Skeletal muscle tissue (tissue), 4 donors: ENCODE data around the gene RAC3. TPM values are rescaled to one million over a fixed set of nuclear protein-coding genes. Genes with fewer than 3 reads are reported as not detected.

Experiments used
- H3K27ac ChIP-seq: one replicate; pipeline ENCODE4 v1.7.0; 2013; ENCODE audit warnings: mild to moderate bottlenecking, low read depth, low read length, inconsistent platforms
- H3K27me3 ChIP-seq, 3 donors: one replicate each; pipeline ENCODE4 v1.7.0; 2013; ENCODE audit warnings: low read length in 3 of 3; ENCODE audit not compliant: control insufficient read depth in 3 of 3, insufficient read depth in 3 of 3
- H3K36me3 ChIP-seq, 3 donors: one replicate each; pipeline ENCODE4 v1.7.0; 2013; ENCODE audit warnings: low read length in 3 of 3; ENCODE audit not compliant: control insufficient read depth in 3 of 3, insufficient read depth in 3 of 3
- H3K4me1 ChIP-seq, 3 donors: one replicate each; pipeline ENCODE4 v1.7.0; 2013; ENCODE audit warnings: low read length in 3 of 3, mild to moderate bottlenecking in 3 of 3; ENCODE audit not compliant: control insufficient read depth in 3 of 3, insufficient read depth in 3 of 3
- H3K4me3 ChIP-seq, 3 donors: one replicate each; pipeline ENCODE4 v1.7.0; 2013; ENCODE audit warnings: low read length in 3 of 3
- H3K9ac ChIP-seq, 3 donors: one replicate each; pipeline ENCODE4 v1.7.0; 2013; ENCODE audit warnings: low read length in 3 of 3, mild to moderate bottlenecking in 3 of 3, moderate library complexity in 2 of 3, low read depth in 1 of 3
- H3K9me3 ChIP-seq, 3 donors: one replicate each; pipeline ENCODE4 v1.7.0; 2013; ENCODE audit warnings: low read length in 3 of 3; ENCODE audit not compliant: control insufficient read depth in 3 of 3
- total RNA-seq: library from RNA; depleted of rRNA; stranded (reverse); fragments of >200 nt; gene quantifications from one replicate; pipeline ENCODE4 v1.2.3, GENCODE V29; 2014
- donor health status: Osteomylitis.

RAC3 gene
- total RNA-seq, 1 donor from 2014 or later, result 8.4 TPM

GRCh38 chr17:82050152-82050760, 18.8 kb downstream of the RAC3 start:
- Histone ChIP-seq H3K9me3 (no peaks in the 10 kb centered on the region), H3K36me3 (peaks cover 35 to 49% (median 37%) of the 10 kb centered on the region in 3 donors), H3K4me3 (peak overlapping the region; percentile 62 to 87 (median 83)), H3K4me1 (peaks cover 25 to 35% (median 26%) of the 10 kb centered on the region in 3 donors), H3K27me3 (no peaks in the 10 kb centered on the region), H3K27ac (no peak overlapping the region), H3K9ac (peak overlapping the region; percentile 63 to 88 (median 81))

DNA sequence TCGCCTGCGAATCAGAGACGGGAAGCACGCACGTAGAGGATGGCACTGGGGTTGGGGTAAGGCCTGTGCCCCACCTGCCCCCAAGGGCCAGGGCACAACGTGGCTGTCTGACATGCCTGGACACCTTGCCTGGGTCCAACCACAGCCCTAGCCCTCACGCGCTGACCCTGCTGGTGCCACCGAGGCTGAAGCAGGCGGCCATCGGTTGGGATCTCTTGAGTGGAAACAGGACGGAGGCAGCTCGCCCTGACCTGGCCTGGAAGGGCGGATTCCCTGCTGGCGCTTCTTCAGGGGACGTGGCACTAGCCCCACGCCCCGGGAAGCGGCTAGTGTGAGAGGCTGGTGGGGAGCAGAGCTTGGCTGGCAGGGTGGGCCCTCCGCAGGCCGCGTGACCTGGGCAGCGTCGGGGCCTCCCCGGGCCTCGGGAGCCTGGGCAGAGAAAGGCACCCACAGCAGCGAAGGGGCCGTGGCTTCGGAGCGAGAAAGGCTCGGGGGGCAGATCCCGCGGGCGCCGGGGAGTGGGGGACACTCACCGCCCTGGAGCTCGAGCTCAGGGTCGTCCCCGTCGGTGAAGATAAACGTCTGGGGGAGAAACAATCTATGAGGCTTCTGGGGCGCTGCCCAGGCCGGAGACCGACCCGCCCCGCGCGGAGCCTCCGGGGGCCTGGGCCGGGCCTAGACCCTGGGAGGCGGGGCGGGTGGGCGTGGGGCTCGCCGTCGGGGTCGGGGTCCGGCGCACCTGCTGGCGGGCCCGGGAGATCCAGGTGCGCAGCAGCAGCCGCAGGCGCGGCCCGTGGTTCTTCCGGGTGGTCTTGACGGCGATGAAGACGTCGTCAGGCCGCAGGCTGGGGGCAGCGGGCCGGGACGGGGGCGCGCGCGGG, 19.5 kb downstream of the RAC3 start:
- peak overlapping the region; percentile 47 for H3K27ac ChIP-seq
- peaks cover 41 to 54% (median 44%) of the 10 kb centered on the region in 3 donors for H3K36me3 ChIP-seq

DNA sequence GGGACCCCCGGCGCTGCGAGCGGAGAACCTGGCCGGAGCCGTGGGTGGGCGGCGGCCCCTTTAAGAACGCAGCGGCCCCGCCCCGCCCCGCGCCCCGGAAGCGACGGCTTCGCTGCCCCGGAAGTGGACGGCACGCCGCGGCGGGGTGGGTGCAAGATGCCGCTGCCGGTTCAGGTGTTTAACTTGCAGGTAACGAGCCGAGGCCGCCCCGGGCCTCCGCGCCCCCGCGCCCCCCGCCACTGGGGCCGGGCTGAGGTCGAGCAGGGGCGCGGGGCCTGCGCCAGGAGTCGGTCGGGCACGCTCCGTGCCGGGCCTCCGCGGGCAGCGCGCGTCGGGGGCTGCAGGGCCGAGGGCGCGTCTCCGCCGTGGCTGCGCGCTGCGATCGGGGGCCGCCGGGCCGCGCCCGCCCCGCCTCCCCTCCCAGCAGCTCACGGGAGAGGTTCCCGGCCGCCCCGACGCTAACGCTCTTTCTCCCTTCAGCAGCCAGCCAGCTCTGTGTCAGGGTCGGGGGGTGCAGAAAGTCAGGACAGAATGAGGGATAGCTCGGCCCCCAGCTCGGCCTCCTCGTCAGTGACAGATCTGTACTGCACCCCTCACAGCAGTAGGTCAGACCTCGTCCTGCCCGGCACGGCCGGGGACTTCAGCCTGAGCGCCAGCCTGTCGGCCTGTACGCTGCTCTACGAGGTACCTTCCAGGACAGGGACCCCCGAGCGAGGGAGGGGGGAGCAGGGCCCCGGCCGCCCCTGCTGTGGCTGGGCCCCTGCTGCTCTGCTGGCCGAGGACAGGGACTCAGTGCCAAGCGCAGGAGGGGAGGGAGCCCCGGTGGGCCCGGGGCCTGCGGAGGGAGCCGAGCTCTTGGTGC, 20.5 kb downstream of the RAC3 start, which contains the start of the genes GPS1 and RFNG:
Gene GPS1, plus strand, starts transcription at position 123 of the 862 bp plus-strand sequence. Its CDS starts 34 bp downstream, at position 157.
Gene RFNG, minus strand, starts transcription at position 36 of the 862 bp plus-strand sequence. CDS start 45 bp downstream, outside the sequence.
- H3K27ac ChIP-seq, result peak within 1 kb of the TSS; percentile 47

More for the DNA sequence above, 19.5 kb downstream of the RAC3 start:
- peaks cover 25 to 35% (median 26%) of the 10 kb centered on the region in 3 donors for H3K4me1 ChIP-seq
- peak overlapping the region; percentile 62 to 87 (median 83) for H3K4me3 ChIP-seq
- H3K9ac ChIP-seq, result peak overlapping the region; percentile 63 to 88 (median 81)
- no peaks in the 10 kb centered on the region for H3K9me3 ChIP-seq
- H3K27me3 ChIP-seq, result no peaks in the 10 kb centered on the region

GRCh38 chr17:82052638-82053059, 21.2 kb downstream of the RAC3 start:
- H3K27ac ChIP-seq, result no peak overlapping the region
- peak overlapping the region; percentile 80 to 87 (median 83) for H3K4me3 ChIP-seq
- H3K9ac ChIP-seq, result peak overlapping the region; percentile 65 to 88 (median 77)
- H3K27me3 ChIP-seq, result no peaks in the 10 kb centered on the region
- peaks cover 25 to 35% (median 26%) of the 10 kb centered on the region in 3 donors for H3K4me1 ChIP-seq
- H3K36me3 ChIP-seq, result peaks cover 49 to 55% (median 54%) of the 10 kb centered on the region in 3 donors
- no peaks in the 10 kb centered on the region for H3K9me3 ChIP-seq

More for the DNA sequence above, 20.5 kb downstream of the RAC3 start, which contains the start of the genes GPS1 and RFNG:
- no peaks in the 10 kb centered on the region for H3K9me3 ChIP-seq
- H3K27me3 ChIP-seq, result no peaks in the 10 kb centered on the region
- H3K4me1 ChIP-seq, result peaks cover 25 to 35% (median 26%) of the 10 kb centered on the region in 3 donors
- H3K36me3 ChIP-seq, result peaks cover 49 to 60% (median 54%) of the 10 kb centered on the region in 3 donors
- peak within 1 kb of the TSS; percentile 80 to 87 (median 83) for H3K4me3 ChIP-seq
- peak within 1 kb of the TSS; percentile 65 to 88 (median 81) for H3K9ac ChIP-seq

DNA sequence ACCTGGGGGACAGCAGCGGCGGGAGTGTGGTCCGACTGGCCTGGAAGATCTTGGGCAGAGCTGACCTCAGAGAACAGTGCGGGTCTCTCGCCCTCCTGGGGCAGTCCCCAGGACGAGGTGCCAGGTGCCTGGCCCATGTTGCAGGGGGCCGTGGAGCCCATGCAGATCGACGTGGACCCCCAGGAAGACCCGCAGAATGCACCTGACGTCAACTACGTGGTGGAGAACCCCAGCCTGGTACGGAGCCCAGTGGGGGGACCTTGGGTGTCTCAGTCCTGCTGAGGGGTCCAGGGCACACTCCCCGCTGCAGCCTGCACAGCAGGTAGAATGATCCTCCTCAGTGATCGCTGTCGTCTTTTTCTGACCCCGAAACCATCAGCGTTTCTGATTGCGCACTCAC, 21.7 kb downstream of the RAC3 start:
- peaks cover 49 to 55% (median 54%) of the 10 kb centered on the region in 3 donors for H3K36me3 ChIP-seq
- H3K27me3 ChIP-seq, result no peaks in the 10 kb centered on the region
- H3K9ac ChIP-seq, result peak overlapping the region; percentile 25 to 77 (median 65)
- H3K9me3 ChIP-seq, result no peaks in the 10 kb centered on the region
- H3K4me3 ChIP-seq, result peak overlapping the region; percentile 29 to 83 (median 80)
- no peak overlapping the region for H3K27ac ChIP-seq
- peaks cover 25 to 35% (median 26%) of the 10 kb centered on the region in 3 donors for H3K4me1 ChIP-seq

GRCh38 chr17:82053556-82054263, 22.2 kb downstream of the RAC3 start:
- Histone ChIP-seq H3K27me3 (no peaks in the 10 kb centered on the region), H3K4me1 (peaks cover 25 to 35% (median 26%) of the 10 kb centered on the region in 3 donors), H3K4me3 (peak overlapping the region in 1 of 3 donors; percentile 83), H3K9ac (peak overlapping the region in 2 of 3 donors; percentile 1 to 25), H3K36me3 (peaks cover 49 to 54% (median 51%) of the 10 kb centered on the region in 3 donors), H3K9me3 (no peaks in the 10 kb centered on the region), H3K27ac (no peak overlapping the region)

DNA sequence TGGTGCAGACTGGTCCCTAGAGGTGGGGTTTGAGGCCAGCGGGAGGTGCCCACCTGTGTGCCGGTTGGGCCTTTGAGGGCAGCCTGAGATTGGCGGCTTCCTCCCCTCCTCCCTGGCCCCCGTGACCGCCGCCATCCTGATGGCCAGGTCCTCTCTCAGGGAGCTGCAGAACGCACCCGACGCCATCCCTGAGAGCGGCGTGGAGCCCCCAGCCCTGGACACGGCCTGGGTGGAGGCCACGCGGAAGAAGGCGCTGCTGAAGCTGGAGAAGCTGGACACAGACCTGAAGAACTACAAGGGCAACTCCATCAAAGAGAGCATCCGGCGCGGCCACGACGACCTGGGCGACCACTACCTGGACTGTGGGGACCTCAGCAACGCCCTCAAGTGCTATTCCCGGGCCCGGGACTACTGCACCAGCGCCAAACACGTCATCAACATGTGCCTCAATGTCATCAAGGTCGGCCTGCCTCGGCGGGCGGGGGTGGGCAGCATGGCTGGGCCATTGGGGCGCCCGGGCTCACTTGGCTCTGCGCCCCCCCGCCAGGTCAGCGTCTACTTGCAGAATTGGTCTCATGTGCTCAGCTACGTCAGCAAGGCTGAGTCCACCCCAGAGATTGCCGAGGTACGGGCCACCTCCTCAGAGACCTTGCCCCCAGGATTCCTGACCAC, 23.0 kb downstream of the RAC3 start:
- Histone ChIP-seq H3K9me3 (no peaks in the 10 kb centered on the region), H3K36me3 (peaks cover 47 to 53% (median 47%) of the 10 kb centered on the region in 3 donors), H3K9ac (no peak overlapping the region), H3K4me3 (no peak overlapping the region), H3K27ac (no peak overlapping the region), H3K27me3 (no peaks in the 10 kb centered on the region), H3K4me1 (peaks cover 25 to 35% (median 26%) of the 10 kb centered on the region in 3 donors)

- H3K9me3 ChIP-seq, result no peaks in the 10 kb centered on the region
- no peaks in the 10 kb centered on the region for H3K27me3 ChIP-seq
- H3K4me1 ChIP-seq, result peaks cover 21 to 28% (median 24%) of the 10 kb centered on the region in 3 donors
- no peak overlapping the region for H3K9ac ChIP-seq
- peaks cover 49 to 59% (median 50%) of the 10 kb centered on the region in 3 donors for H3K36me3 ChIP-seq
- no peak overlapping the region for H3K4me3 ChIP-seq
- no peak overlapping the region for H3K27ac ChIP-seq
Observed at GRCh38 chr17:82055023-82055964, 23.8 kb downstream of the RAC3 start.
